Tibial nerve (tissue), 4 donors: ENCODE results near the gene KDM5B. TPM values are rescaled to one million over a fixed set of nuclear protein-coding genes. Genes with fewer than 3 reads are reported as not detected.

Source experiments
- DNase-seq, 2 donors: peaks; one replicate each; pipeline ENCODE4 v3.0.0-alpha.2; 2019; ENCODE audit warnings: low spot score in 2 of 2
- H3K27ac ChIP-seq, 4 donors: fragments of 200-600 bp; sonication (generic) in 3 of 4; one replicate each; pipeline ENCODE4 v1.5.1; 2017 to 2019; ENCODE audit warnings: mild to moderate bottlenecking in 1 of 4
- H3K27me3 ChIP-seq, 2 donors: fragments of 200-600 bp; sonication (generic) in 1 of 2; one replicate each; pipeline versions ENCODE4 v1.5.1 to v1.6.0; 2017 to 2019
- H3K36me3 ChIP-seq, 3 donors: fragments of 200-600 bp; sonication (generic); one replicate each; pipeline ENCODE4 v1.5.1; 2018 to 2019
- H3K4me1 ChIP-seq, 4 donors: fragments of 200-600 bp; sonication (generic) in 3 of 4; one replicate each; pipeline ENCODE4 v1.5.1; 2017 to 2019
- H3K4me3 ChIP-seq, 4 donors: fragments of 200-600 bp; sonication (generic) in 3 of 4; one replicate each; pipeline ENCODE4 v1.5.1; 2017 to 2019; ENCODE audit warnings: mild to moderate bottlenecking in 1 of 4, moderate library complexity in 1 of 4
- H3K9me3 ChIP-seq, 4 donors: fragments of 200-600 bp; sonication (generic) in 3 of 4; one replicate each; pipeline ENCODE4 v1.5.1; 2017 to 2019
- CTCF ChIP-seq, 5 experiments: fragments of 200-600 bp in 3 of 5; fragments of 450-650 bp in 2 of 5; sonication (generic) in 3 of 5; IDR thresholded peaks; one replicate each; pipeline ENCODE4 v1.5.1; 2016 to 2019; ENCODE audit warnings: antibody characterized with exemption in 5 of 5, mild to moderate bottlenecking in 3 of 5, moderate library complexity in 2 of 5
- EP300 ChIP-seq, 2 donors: sonication (generic); formaldehyde crosslinking; IDR thresholded peaks; one replicate each; pipeline ENCODE4 v1.6.1; 2017; ENCODE audit warnings: antibody characterized with exemption in 2 of 2, mild to moderate bottlenecking in 1 of 2
- POLR2A ChIP-seq, 2 donors: fragments of 450-650 bp; IDR thresholded peaks; one replicate each; pipeline ENCODE4 v1.6.1; 2017; ENCODE audit warnings: antibody characterized with exemption in 2 of 2, mild to moderate bottlenecking in 2 of 2, moderate library complexity in 2 of 2
- WGBS, 2 donors: methylation state at CpG; one replicate each; pipeline ENCODE4 v1.1.5; 2018; 5-methylcytosine and 5-hydroxymethylcytosine counted together
- total RNA-seq, 4 donors: library from RNA; depleted of rRNA; stranded (reverse); fragments of >200 nt; gene quantifications; one replicate each; pipeline ENCODE4 v1.1.0, GENCODE V29; 2016

The KDM5B gene
- total RNA-seq, 4 donors from 2014 or later, result 39.8 to 61.5 (median 41.2) TPM

GRCh38 chr1:202794051-202794740, 14.0 kb downstream of the KDM5B start:
- H3K9me3 ChIP-seq, result no peaks in the 10 kb centered on the region
- H3K27ac ChIP-seq, result no peak overlapping the region
- peaks cover 0 to 21% (median 2%) of the 10 kb centered on the region in 4 donors for H3K4me1 ChIP-seq
- H3K36me3 ChIP-seq, result peaks cover 0 to 3% (median 0%) of the 10 kb centered on the region in 3 donors
- no peak for TF ChIP-seq POLR2A (IDR thresholded peaks at IDR 0.05)
- TF ChIP-seq EP300 (IDR thresholded peaks at IDR 0.05), result no peak
- no peaks in the 10 kb centered on the region for H3K27me3 ChIP-seq
- no peak overlapping the region for H3K4me3 ChIP-seq
- no peak for DNase-seq

DNA sequence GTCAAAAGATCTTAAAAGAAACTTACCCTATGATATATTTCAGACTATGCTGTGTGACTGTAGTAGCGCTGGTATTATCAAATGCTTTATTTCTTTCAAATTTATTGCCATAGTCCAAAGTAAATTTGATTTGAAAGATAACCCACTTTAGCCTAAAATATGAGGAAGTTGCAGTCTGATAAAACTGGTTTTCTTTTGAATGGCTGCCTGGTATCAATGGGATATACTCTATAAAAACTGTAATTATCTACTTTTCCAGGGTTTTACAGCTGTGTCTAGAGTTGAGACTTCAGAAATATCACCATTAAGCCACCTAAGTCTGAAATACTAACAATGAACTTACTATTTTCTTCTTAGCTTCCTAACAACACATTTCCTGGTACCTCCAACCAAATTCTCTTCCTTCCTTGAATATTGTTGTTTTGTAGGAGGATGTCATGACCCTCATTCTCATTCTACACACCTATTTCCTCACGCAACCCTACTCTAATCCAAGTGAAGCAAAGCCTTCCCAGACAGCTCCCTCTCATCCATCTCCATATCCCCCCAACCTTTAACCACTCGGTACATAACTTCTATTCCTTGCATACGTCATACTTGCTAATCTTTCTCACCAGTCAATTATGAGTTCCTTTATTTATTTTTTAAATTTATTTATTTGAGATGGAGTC, 17.0 kb downstream of the KDM5B start:
- H3K4me3 ChIP-seq, result no peak overlapping the region
- no peak overlapping the region for H3K27ac ChIP-seq
- H3K27me3 ChIP-seq, result no peaks in the 10 kb centered on the region
- DNase-seq, result no peak
- TF ChIP-seq POLR2A (IDR thresholded peaks at IDR 0.05), result no peak
- TF ChIP-seq CTCF (IDR thresholded peaks at IDR 0.05), result no peak
- no peak for TF ChIP-seq EP300 (IDR thresholded peaks at IDR 0.05)
- 88 to 93% methylated on average over 4 of the region's 4 CpGs for WGBS, 2 donors
- no peaks in the 10 kb centered on the region for H3K36me3 ChIP-seq
- H3K9me3 ChIP-seq, result no peaks in the 10 kb centered on the region
- H3K4me1 ChIP-seq, result peaks cover 0 to 6% (median 2%) of the 10 kb centered on the region in 4 donors

DNA sequence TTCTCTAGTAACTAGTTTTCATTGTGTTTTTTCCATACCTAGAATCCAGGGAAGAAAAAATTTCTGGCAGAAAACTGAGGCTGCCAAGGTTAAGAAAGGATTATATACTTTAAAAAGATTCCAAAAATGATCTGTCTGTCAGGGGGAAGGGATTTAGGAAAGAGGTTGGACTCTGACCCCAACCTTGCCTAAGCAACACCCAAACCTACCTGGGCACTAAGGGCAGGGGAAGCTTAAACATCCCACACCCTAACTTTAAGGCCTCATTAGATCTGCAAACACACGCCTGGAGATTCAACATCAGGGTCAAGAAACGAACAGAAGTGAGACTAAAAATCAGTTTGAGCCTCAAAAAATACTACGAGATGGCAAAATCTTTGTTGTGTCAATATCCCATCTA, 19.4 kb downstream of the KDM5B start:
- DNase-seq, result no peak
- Histone ChIP-seq H3K27me3 (no peaks in the 10 kb centered on the region), H3K4me1 (peaks cover 0 to 10% (median 2%) of the 10 kb centered on the region in 4 donors), H3K9me3 (no peaks in the 10 kb centered on the region), H3K4me3 (no peak overlapping the region), H3K36me3 (no peaks in the 10 kb centered on the region), H3K27ac (no peak overlapping the region)
- no peak for TF ChIP-seq POLR2A (IDR thresholded peaks at IDR 0.05)
- TF ChIP-seq EP300 (IDR thresholded peaks at IDR 0.05), result no peak
- WGBS, 2 donors, result 73 to 78% methylated on average over 3 of the region's 3 CpGs

DNA sequence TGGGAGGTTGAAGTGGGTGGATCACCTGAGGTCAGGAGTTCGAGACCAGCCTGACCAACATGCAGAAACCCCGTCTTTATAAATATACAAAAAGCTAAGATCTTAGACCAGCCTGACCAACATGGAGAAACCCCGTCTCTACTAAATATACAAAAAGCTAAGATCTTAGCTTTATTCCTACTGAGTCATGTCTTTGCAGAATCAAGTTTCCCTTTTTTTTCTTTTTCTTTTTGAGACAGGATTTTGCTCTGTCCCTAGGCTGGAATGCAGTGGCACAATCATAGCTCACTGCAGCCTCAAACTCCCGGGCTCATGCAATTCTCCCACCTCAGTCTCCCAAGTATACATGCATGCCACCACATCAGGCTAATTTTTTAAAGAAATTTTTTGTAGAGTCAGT, 21.4 kb downstream of the KDM5B start:
- Histone ChIP-seq H3K4me3 (no peak overlapping the region), H3K27me3 (no peaks in the 10 kb centered on the region)
- TF ChIP-seq EP300 (IDR thresholded peaks at IDR 0.05), result no peak
- no peak for TF ChIP-seq CTCF (IDR thresholded peaks at IDR 0.05)
- no peak for TF ChIP-seq POLR2A (IDR thresholded peaks at IDR 0.05)

DNA sequence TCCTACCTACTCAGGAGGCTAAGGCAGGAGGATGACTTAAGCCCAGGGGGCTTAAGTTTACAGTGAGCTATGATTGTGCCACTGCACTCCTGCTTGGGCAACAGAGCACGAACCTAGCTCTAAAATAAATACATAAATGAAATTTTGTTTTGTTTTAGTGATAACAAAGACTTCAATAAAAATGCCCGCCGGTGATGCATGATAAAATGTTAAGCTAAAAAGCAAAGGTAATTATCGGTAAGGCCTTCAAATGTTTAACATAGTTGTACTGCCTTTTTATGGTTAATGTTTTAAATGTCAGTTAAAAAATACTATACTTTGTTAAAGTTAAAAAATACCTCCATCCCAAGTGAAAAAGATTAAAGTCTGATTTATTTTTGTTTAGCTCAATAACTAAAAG, 27.0 kb downstream of the KDM5B start:
- H3K36me3 ChIP-seq, result peaks cover 0 to 7% (median 0%) of the 10 kb centered on the region in 3 donors
- TF ChIP-seq EP300 (IDR thresholded peaks at IDR 0.05) (no peak), CTCF (IDR thresholded peaks at IDR 0.05) (no peak), POLR2A (IDR thresholded peaks at IDR 0.05) (no peak)
- no peaks in the 10 kb centered on the region for H3K27me3 ChIP-seq
- H3K4me3 ChIP-seq, result no peak overlapping the region
- H3K4me1 ChIP-seq, result peaks cover 0 to 6% (median 0%) of the 10 kb centered on the region in 4 donors
- WGBS, 2 donors, result 76 to 83% methylated on average over 4 of the region's 4 CpGs
- DNase-seq, result no peak
- no peak overlapping the region for H3K27ac ChIP-seq
- no peaks in the 10 kb centered on the region for H3K9me3 ChIP-seq

More for the DNA sequence above, 21.4 kb downstream of the KDM5B start:
- 73 to 75% methylated on average over 4 of the region's 4 CpGs for WGBS, 2 donors
- DNase-seq, result no peak
- no peaks in the 10 kb centered on the region for H3K36me3 ChIP-seq
- H3K9me3 ChIP-seq, result no peaks in the 10 kb centered on the region
- H3K27ac ChIP-seq, result no peak overlapping the region
- peaks cover 0 to 10% (median 2%) of the 10 kb centered on the region in 4 donors for H3K4me1 ChIP-seq

DNA sequence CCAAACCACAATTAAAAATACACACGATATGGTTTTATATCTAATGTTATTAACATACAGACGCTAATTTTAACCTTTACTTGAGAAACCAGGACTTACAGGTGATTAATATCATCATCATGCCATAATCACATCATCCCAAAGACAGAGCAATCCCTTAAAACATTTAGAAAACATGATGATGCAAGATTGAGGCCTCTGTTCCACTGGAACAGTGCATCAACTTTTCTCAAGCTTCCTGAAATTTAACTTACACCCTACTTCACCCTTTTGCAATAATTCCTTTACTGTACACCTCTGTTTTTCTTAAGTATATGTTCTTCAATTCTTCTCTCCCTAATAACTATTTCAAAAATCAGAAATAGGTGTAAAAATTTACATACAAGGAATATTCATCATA, 38.1 kb downstream of the KDM5B start:
- H3K36me3 ChIP-seq, result peaks cover 0 to 68% (median 12%) of the 10 kb centered on the region in 3 donors
- WGBS, 2 donors, result 86 to 98% methylated on average over 2 of the region's 2 CpGs
- H3K4me3 ChIP-seq, result no peak overlapping the region
- no peaks in the 10 kb centered on the region for H3K4me1 ChIP-seq
- H3K27me3 ChIP-seq, result no peaks in the 10 kb centered on the region
- no peaks in the 10 kb centered on the region for H3K9me3 ChIP-seq
- no peak for DNase-seq
- TF ChIP-seq EP300 (IDR thresholded peaks at IDR 0.05), result no peak
- no peak overlapping the region for H3K27ac ChIP-seq
